DLD1 (cell line): ENCODE measurements around the gene SLC38A6.

Experiments used
- in situ Hi-C: cut with HindIII; loops from 2 replicates; pipeline ENCODE4 v1.10.0; 2017; ENCODE audit warnings: low sequenced_read_pairs

SLC38A6 gene

DNA sequence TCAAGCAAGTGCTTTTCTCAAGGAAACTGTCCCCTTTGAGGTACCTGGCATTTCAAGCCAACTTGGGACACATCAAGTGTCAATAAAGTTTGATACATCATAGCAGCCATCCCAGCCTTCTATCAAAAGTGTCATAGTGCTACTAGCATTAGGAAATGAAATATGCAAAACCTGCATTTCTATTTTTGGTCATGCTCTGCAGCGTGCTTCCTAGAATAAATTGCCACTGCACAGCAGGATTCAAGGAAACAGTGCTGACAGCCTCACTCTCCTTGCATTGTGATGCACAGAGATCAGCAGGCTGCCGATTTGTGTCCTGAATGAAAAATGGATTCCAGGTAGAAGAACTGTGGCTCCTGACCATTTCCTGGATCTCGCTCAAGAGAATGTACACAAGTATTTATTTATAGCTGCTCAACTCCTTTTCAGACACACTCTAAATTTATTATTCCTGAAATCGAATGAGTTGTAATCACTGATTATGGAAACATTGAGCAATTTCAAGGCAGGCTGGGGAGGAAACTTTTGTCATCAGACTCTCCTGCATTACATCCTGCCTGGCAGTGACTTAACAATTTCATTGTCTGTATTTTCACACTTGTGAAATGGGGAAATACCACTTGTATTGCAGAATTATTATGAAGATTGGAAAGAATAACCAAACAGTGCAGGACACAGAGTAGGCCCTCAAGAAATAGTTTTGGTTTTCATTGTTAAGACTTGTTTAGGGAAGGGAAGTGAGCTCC lies 120.9 kb downstream of the SLC38A6 start:
- in situ Hi-C loops = no loop called here
